HepG2 (cell line): Measurements from ENCODE around the gene ENPP1. TPM values are rescaled to one million over a fixed set of nuclear protein-coding genes. Genes with fewer than 3 reads are reported as not detected.

Experiments used
- ATF2 ChIP-seq: sonication (generic); formaldehyde crosslinking; IDR thresholded peaks from 2 replicates; pipeline ENCODE4 v1.4.0; 2020; ENCODE audit warnings: missing genetic modification reagents
- EED ChIP-seq: sonication (generic); formaldehyde crosslinking; IDR thresholded peaks from 2 replicates; pipeline ENCODE4 v1.5.0; 2020; ENCODE audit warnings: mild to moderate bottlenecking, missing genetic modification reagents
- ELF4 ChIP-seq: sonication (generic); formaldehyde crosslinking; IDR thresholded peaks from 2 replicates; pipeline ENCODE4 v1.5.0; 2020; ENCODE audit warnings: missing genetic modification reagents, mild to moderate bottlenecking, moderate library complexity, borderline replicate concordance
- GMEB1 ChIP-seq: sonication (generic); formaldehyde crosslinking; IDR thresholded peaks from 2 replicates; pipeline ENCODE4 v1.5.1; 2020; ENCODE audit warnings: missing genetic modification reagents, mild to moderate bottlenecking, borderline replicate concordance
- GTF2F1 ChIP-seq: fragments of 150-350 bp; IDR thresholded peaks from 2 replicates; pipeline ENCODE4 v1.6.1; 2014; ENCODE audit warnings: low read length
- HNRNPUL1 ChIP-seq: fragments of 200-400 bp; formaldehyde crosslinking; IDR thresholded peaks from 2 replicates; pipeline ENCODE4 v1.6.1; 2017; ENCODE audit warnings: low read depth, mild to moderate bottlenecking, low read length, moderate library complexity
- KAT7 ChIP-seq: IDR thresholded peaks from 2 replicates; pipeline ENCODE4 v1.6.1; 2018; ENCODE audit warnings: borderline replicate concordance, missing compliant biosample characterization
- KLF13 ChIP-seq: sonication (generic); formaldehyde crosslinking; IDR thresholded peaks from 2 replicates; pipeline ENCODE4 v1.4.0; 2020; ENCODE audit warnings: mild to moderate bottlenecking, missing genetic modification reagents
- MAFF ChIP-seq: IDR thresholded peaks from 2 replicates; pipeline ENCODE4 v1.6.1; 2011; ENCODE audit warnings: low read depth, low read length, improper control_type of control experiment
- MXD4 ChIP-seq: IDR thresholded peaks from 2 replicates; pipeline ENCODE4 v1.6.1; 2016; ENCODE audit warnings: mild to moderate bottlenecking, missing biosample characterization, missing genetic modification reagents
- NBN ChIP-seq: fragments of 450-650 bp; conservative IDR thresholded peaks from 2 replicates; pipeline ENCODE4 v1.6.1; 2017
- NFE2L1 ChIP-seq: sonication (generic); formaldehyde crosslinking; IDR thresholded peaks from 2 replicates; pipeline ENCODE4 v1.4.0; 2020; ENCODE audit warnings: missing genetic modification reagents, mild to moderate bottlenecking, borderline replicate concordance
- NR1H2 ChIP-seq: sonication (generic); formaldehyde crosslinking; IDR thresholded peaks from 2 replicates; pipeline ENCODE4 v1.8.1; 2022; ENCODE audit warnings: low read depth, missing genetic modification reagents, borderline replicate concordance
- PLRG1 ChIP-seq: fragments of 450-650 bp; conservative IDR thresholded peaks from 2 replicates; pipeline ENCODE4 v1.6.1; 2016
- RFXAP ChIP-seq: sonication (generic); formaldehyde crosslinking; IDR thresholded peaks from 2 replicates; pipeline ENCODE4 v1.4.0; 2020; ENCODE audit warnings: missing genetic modification reagents, borderline replicate concordance
- SAFB2 ChIP-seq: sonication (generic); formaldehyde crosslinking; IDR thresholded peaks from 2 replicates; pipeline ENCODE4 v1.5.1; 2020; ENCODE audit warnings: missing genetic modification reagents, low read depth, mild to moderate bottlenecking, borderline replicate concordance
- SALL1 ChIP-seq: sonication (generic); formaldehyde crosslinking; IDR thresholded peaks from 2 replicates; pipeline ENCODE4 v1.8.0; 2022; ENCODE audit warnings: mild to moderate bottlenecking, missing genetic modification reagents
- SCMH1 ChIP-seq: sonication (generic); formaldehyde crosslinking; IDR thresholded peaks from 2 replicates; pipeline ENCODE4 v1.9.0; 2021; ENCODE audit warnings: missing genetic modification reagents, mild to moderate bottlenecking, borderline replicate concordance
- SIX4 ChIP-seq: sonication (generic); formaldehyde crosslinking; IDR thresholded peaks from 2 replicates; pipeline ENCODE4 v1.4.0; 2020; ENCODE audit warnings: missing genetic modification reagents
- SOX13 ChIP-seq, 3 experiments: fragments of 450-650 bp in 1 of 3; sonication (generic) in 1 of 3; formaldehyde crosslinking in 1 of 3; IDR thresholded peaks in 2 of 3; conservative IDR thresholded peaks in 1 of 3; 2 replicates each; pipeline versions ENCODE4 v1.5.0 to v1.6.1; 2016 to 2020; ENCODE audit warnings: antibody characterized with exemption in 1 of 3, mild to moderate bottlenecking in 1 of 3, missing compliant biosample characterization in 1 of 3, missing genetic modification reagents in 1 of 3, moderate library complexity in 1 of 3
- TCF12 ChIP-seq, 2 experiments: fragments of 450-650 bp in 1 of 2; sonication (generic) in 1 of 2; formaldehyde crosslinking in 1 of 2; IDR thresholded peaks; 2 replicates each; pipeline versions ENCODE4 v1.6.1 to v1.8.0; 2017 to 2022; ENCODE audit warnings: antibody characterized with exemption in 1 of 2, mild to moderate bottlenecking in 1 of 2, missing genetic modification reagents in 1 of 2, moderate library complexity in 1 of 2
- THAP8 ChIP-seq: sonication (generic); formaldehyde crosslinking; IDR thresholded peaks from 2 replicates; pipeline ENCODE4 v1.5.1; 2020; ENCODE audit warnings: missing genetic modification reagents, mild to moderate bottlenecking, borderline replicate concordance
- ZNF264 ChIP-seq: sonication (generic); formaldehyde crosslinking; IDR thresholded peaks from 2 replicates; pipeline ENCODE4 v1.4.0; 2020; ENCODE audit warnings: missing genetic modification reagents
- ZNF549 ChIP-seq: sonication (generic); formaldehyde crosslinking; IDR thresholded peaks from 2 replicates; pipeline ENCODE4 v1.5.0; 2020; ENCODE audit warnings: missing genetic modification reagents
- ZNF644 ChIP-seq: IDR thresholded peaks from 2 replicates; pipeline ENCODE4 v1.6.1; 2016; ENCODE audit warnings: low read depth
- ZNF83 ChIP-seq: sonication (generic); formaldehyde crosslinking; IDR thresholded peaks from 2 replicates; pipeline ENCODE4 v1.4.0; 2020; ENCODE audit warnings: missing genetic modification reagents, mild to moderate bottlenecking, borderline replicate concordance
- polyA plus RNA-seq, 8 experiments: library from polyadenylated mRNA; depleted of rRNA in 3 of 8; stranded (reverse) in 7 of 8; unstranded in 1 of 8; fragments of >200 nt; fragmentation: Illumina TruSeq in 4 of 8; extraction: Trizol in 4 of 8; gene quantifications; 2 replicates each; pipeline versions ENCODE4 v1.2.1 to v1.2.3, GENCODE V29; 2011 to 2016; ENCODE audit warnings: low read depth in 4 of 8, missing spikeins in 1 of 8, mixed read lengths in 1 of 8; ENCODE audit not compliant: insufficient read depth in 1 of 8
- total RNA-seq, 5 experiments: library from RNA; depleted of rRNA; stranded (reverse); fragments of >200 nt; fragmentation: Illumina TruSeq; extraction: Trizol; gene quantifications; 2 replicates each; pipeline ENCODE4 v1.2.3, GENCODE V29; 2016; ENCODE audit warnings: low read depth in 1 of 5

Gene ENPP1
- total and polyA plus RNA-seq, 2 of the 13 experiments (the other 11 are each of a cell fraction or from before 2014, with no cell fraction given): 56.5 to 160 TPM

- TF ChIP-seq GMEB1 (CRISPR knock-in tag) (peak; percentile 27; the same call in 1 of the 2 replicates), RFXAP (CRISPR knock-in tag) (no peak; the same call in 1 of the 2 replicates), ELF4 (CRISPR knock-in tag) (no peak), SIX4 (CRISPR knock-in tag) (peak; percentile 80), TCF12 (IDR thresholded peaks at IDR 0.05) (no peak), TCF12 (CRISPR knock-in tag; IDR thresholded peaks at IDR 0.05) (0 out of 2 replicates have a peak, but pooled peaks have one; percentile 74), EED (no peak), ZNF549 (CRISPR knock-in tag) (peak; percentile 93; the same call in 1 of the 2 replicates), HNRNPUL1 (no peak), NR1H2 (no peak), ZNF264 (CRISPR knock-in tag) (peak; percentile 90), ZNF644 (peak; percentile 99), PLRG1 (no peak), SCMH1 (CRISPR knock-in tag) (no peak), MXD4 (CRISPR knock-in tag) (0 out of 2 replicates have a peak, but pooled peaks have one; percentile 25), KAT7 (CRISPR knock-in tag) (0 out of 2 replicates have a peak, but pooled peaks have one; percentile 31), SAFB2 (CRISPR knock-in tag) (no peak), THAP8 (no peak), KLF13 (CRISPR knock-in tag) (no peak), SALL1 (peak; percentile 100), NFE2L1 (CRISPR knock-in tag) (no peak), ATF2 (CRISPR knock-in tag) (peak; percentile 93), NBN (no peak), GTF2F1 (no peak), ZNF83 (CRISPR knock-in tag) (no peak), MAFF (no peak), SOX13 (IDR thresholded peaks at IDR 0.05) (peak; percentile 77; the same call in 1 of the 2 replicates), SOX13 (CRISPR knock-in tag; conservative IDR thresholded peaks at IDR 0.05 in 1 of 2, IDR thresholded peaks at IDR 0.05 in 1 of 2) (peak in 1 of 2 experiments; percentile 95; a peak in 2 of 4 replicates)
These were observed 130.1 kb downstream of the ENPP1 start (continued) for GRCh38 chr6:131937703-131938631.
